Measurements from ENCODE around the gene FRMD4A. TPM values are rescaled to one million over a fixed set of nuclear protein-coding genes. Genes with fewer than 3 reads are reported as not detected.

FRMD4A gene
- total RNA-seq, 1 experiment from 2014 or later: 19.6 TPM

DNA sequence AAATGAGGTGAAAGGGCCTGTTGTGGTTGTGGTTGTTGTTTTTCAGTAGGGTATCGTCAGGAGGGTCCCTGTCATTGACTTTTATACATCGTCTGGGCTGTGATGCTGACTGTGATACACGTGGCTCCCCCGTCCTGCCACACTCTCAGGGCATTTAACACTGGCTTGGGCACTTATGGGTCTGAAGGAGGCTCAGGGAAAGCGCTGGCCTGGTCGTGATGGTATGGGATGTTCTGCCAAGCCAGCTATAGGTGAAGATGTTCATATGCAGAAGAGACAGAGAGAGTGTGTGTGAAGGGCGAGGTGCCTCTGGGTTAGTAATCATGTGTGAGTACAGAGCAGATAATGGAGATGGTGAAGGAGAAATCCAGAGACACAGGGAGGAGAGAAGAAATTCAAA is 585.5 kb downstream of the FRMD4A start:
- Mint-ChIP-seq H3K27ac (no peak overlapping the region), H3K9me3 (no peaks in the 10 kb centered on the region), H3K36me3 (ENCODE audit: insufficient read depth in 1 of 3, low read depth in 3 of 3) (no peaks in the 10 kb centered on the region; a peak in 1 of 7 replicates), H3K4me1 (peaks cover 3 to 7% of the 10 kb centered on the region in 2 experiments; a peak in 3 of 4 replicates), H3K4me3 (no peak overlapping the region), H3K27me3 (ENCODE audit: low read depth) (no peaks in the 10 kb centered on the region)
- no peaks in the 10 kb centered on the region for H3K9me3 ChIP-seq (ENCODE audit: control insufficient read depth, low read depth, low read length)
- H3K4me1 ChIP-seq (ENCODE audit: insufficient read depth, low read length): no peaks in the 10 kb centered on the region
- WGBS (ENCODE audit: extremely low coverage, insufficient read length, low lambda C conversion rate): no CpG with 5 or more reads among the region's 7 CpGs
- H2AFZ ChIP-seq (ENCODE audit: low read length): no peak overlapping the region
- no peak overlapping the region for H2AK5ac ChIP-seq (ENCODE audit: insufficient read length, low read length)
- H3K27ac ChIP-seq (ENCODE audit: insufficient read length, low read depth, low read length): no peak overlapping the region
- H3K4ac ChIP-seq (ENCODE audit: low read depth, low read length): no peak overlapping the region
- H3K27me3 ChIP-seq (ENCODE audit: insufficient read depth, low read length): no peaks in the 10 kb centered on the region
- H3K23me2 ChIP-seq (ENCODE audit: insufficient read length, low read depth, low read length, poor library complexity, severe bottlenecking): no peaks in the 10 kb centered on the region
- no peaks in the 10 kb centered on the region for H3K79me2 ChIP-seq (ENCODE audit: insufficient read depth, low read length)
- no peak overlapping the region for H2BK12ac ChIP-seq (ENCODE audit: insufficient read length, low read depth, low read length)
- no peak overlapping the region for H3T11ph ChIP-seq (ENCODE audit: low read length)
- no peak overlapping the region for H2BK120ac ChIP-seq (ENCODE audit: low read depth, low read length, poor library complexity, severe bottlenecking)
- H4K5ac ChIP-seq (ENCODE audit: insufficient read length, low read depth, low read length): no peak overlapping the region
- no peak overlapping the region for H3K14ac ChIP-seq (ENCODE audit: insufficient read depth, low read length)
- DNase-seq: no peak
- H3K9ac ChIP-seq (ENCODE audit: extremely low read depth, insufficient read length, low read length): no peak overlapping the region
- H4K8ac ChIP-seq (replicated peaks; ENCODE audit: insufficient read length, low read depth, low read length): no peak overlapping the region
- H2BK5ac ChIP-seq (ENCODE audit: insufficient read length, low read length): no peak overlapping the region
- no peaks in the 10 kb centered on the region for H4K20me1 ChIP-seq (ENCODE audit: control insufficient read depth, insufficient read depth, insufficient read length)
- no peak overlapping the region for H2BK15ac ChIP-seq (ENCODE audit: low read depth, low read length)
- no peak overlapping the region for H3K23ac ChIP-seq (ENCODE audit: insufficient read length, low read depth, low read length)
- H3K56ac ChIP-seq (ENCODE audit: insufficient read length, low read depth, low read length): no peak overlapping the region
- no peaks in the 10 kb centered on the region for H3K79me1 ChIP-seq (ENCODE audit: insufficient read depth, low read depth, low read length, poor library complexity, severe bottlenecking)
- no peak for TF ChIP-seq CTCF (conservative IDR thresholded peaks at IDR 0.05)
- H3K4me2 ChIP-seq (ENCODE audit: insufficient read depth, insufficient read length, low read length): no peak overlapping the region
- no peak overlapping the region for H2BK20ac ChIP-seq (ENCODE audit: low read depth, low read length, poor library complexity, severe bottlenecking)
- H4K91ac ChIP-seq (ENCODE audit: insufficient read length, low read depth, low read length): no peak overlapping the region
- H3K18ac ChIP-seq (ENCODE audit: insufficient read length, low read depth, low read length): no peak overlapping the region

Measured in H9 (cell line).